WERI-Rb-1 (cell line): ENCODE measurements around the gene ATP6AP2.
"Not testable (repeated sequence)": the region's sequence is repeated elsewhere in the genome, so short reads cannot be mapped to it uniquely, and the experiment has no call there.

Experiments used
- DNase-seq: peaks from one replicate; pipeline ENCODE4 v3.0.0-alpha.2; 2020
- H3K27ac ChIP-seq: fragments of 250-450 bp; sonication (Bioruptor Pico); 2 replicates; pipeline ENCODE4 v1.5.1; 2020; ENCODE audit warnings: mild to moderate bottlenecking, moderate library complexity
- H3K27me3 ChIP-seq: fragments of 250-450 bp; sonication (Bioruptor Pico); 2 replicates; pipeline ENCODE4 v1.5.1; 2021; ENCODE audit warnings: mild to moderate bottlenecking, low read depth, moderate library complexity; ENCODE audit not compliant: insufficient read depth, severe bottlenecking
- H3K36me3 ChIP-seq: fragments of 250-450 bp; sonication (Bioruptor Pico); 2 replicates; pipeline ENCODE4 v1.5.1; 2020; ENCODE audit warnings: mild to moderate bottlenecking, moderate library complexity
- H3K4me3 ChIP-seq: 2 replicates; pipeline ENCODE4 v1.5.1; 2011; ENCODE audit warnings: low read depth, mild to moderate bottlenecking, control low read depth, low read length
- H3K9me3 ChIP-seq: fragments of 250-450 bp; sonication (Bioruptor Pico); 2 replicates; pipeline ENCODE4 v1.5.1; 2021; ENCODE audit warnings: mild to moderate bottlenecking, moderate library complexity; ENCODE audit not compliant: severe bottlenecking
- TF ChIP-seq, protein P1 (sequence below): IDR thresholded peaks from 2 replicates; pipeline ENCODE4 v1.5.1; 2011; ENCODE audit warnings: low read depth, mild to moderate bottlenecking, control low read depth, inconsistent platforms, low read length

Gene ATP6AP2

DNA sequence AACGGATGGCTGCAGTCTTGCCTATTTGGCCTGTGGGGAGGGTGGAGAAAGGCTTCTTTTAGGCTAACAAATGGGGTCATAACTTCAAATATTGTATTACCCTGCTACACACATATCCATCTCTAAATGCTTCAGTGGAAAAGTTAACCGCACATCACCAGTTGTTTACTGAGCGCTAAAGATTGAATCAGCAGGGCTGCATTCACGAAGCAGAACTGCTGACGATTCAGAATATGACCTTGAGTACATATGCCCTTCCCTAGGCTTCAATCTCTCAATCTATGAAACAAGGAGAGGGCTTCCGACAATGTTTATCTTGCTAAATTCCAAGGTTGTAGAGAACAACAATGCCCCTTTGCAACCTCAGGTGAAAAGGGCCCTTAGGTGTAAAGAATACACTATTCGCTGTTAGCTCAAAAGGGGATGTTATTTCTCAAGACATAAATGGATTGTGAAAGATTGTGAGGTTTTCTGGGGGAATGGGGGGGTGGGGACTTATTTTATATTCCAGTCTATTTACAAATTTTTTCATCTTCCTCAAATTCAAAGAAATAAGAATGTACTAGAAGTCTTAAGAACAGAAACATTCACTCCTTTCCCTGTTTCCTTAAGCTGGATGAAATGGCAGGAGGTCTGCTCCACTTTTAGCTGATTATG is 2.6 kb upstream of the ATP6AP2 start:
- TF ChIP-seq, protein P1, sequence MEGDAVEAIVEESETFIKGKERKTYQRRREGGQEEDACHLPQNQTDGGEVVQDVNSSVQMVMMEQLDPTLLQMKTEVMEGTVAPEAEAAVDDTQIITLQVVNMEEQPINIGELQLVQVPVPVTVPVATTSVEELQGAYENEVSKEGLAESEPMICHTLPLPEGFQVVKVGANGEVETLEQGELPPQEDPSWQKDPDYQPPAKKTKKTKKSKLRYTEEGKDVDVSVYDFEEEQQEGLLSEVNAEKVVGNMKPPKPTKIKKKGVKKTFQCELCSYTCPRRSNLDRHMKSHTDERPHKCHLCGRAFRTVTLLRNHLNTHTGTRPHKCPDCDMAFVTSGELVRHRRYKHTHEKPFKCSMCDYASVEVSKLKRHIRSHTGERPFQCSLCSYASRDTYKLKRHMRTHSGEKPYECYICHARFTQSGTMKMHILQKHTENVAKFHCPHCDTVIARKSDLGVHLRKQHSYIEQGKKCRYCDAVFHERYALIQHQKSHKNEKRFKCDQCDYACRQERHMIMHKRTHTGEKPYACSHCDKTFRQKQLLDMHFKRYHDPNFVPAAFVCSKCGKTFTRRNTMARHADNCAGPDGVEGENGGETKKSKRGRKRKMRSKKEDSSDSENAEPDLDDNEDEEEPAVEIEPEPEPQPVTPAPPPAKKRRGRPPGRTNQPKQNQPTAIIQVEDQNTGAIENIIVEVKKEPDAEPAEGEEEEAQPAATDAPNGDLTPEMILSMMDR = no peak
- no peak overlapping the region for H3K27ac ChIP-seq
- DNase-seq = no peak

DNA sequence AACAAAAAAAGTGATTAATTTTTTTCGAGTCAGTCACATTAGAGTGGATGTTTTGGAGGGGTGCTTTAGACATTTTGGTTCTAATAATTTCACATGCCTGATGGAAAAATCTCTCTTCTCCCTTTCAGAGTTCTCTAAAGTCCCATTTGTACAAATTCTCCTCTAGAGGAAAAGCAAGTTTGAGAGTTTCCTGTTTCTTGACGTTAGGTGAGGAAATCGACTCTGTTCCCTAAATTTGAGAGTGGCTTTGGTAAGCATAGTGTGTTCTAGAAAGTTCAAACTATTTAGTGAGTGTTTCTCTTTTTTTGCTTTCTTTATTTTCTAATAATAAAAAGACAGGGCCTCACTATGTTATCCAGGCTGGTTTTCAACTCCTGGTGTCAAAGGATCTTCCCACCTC is 1.6 kb upstream of the ATP6AP2 start:
- no peaks in the 10 kb centered on the region for H3K9me3 ChIP-seq
- no peak overlapping the region for H3K27ac ChIP-seq
- TF ChIP-seq, protein P1 = no peak
- no peak overlapping the region for H3K4me3 ChIP-seq
- no peak for DNase-seq
- no peaks in the 10 kb centered on the region for H3K36me3 ChIP-seq
- H3K27me3 ChIP-seq = no peaks in the 10 kb centered on the region

More for the DNA sequence above, 2.6 kb upstream of the ATP6AP2 start:
- H3K27me3 ChIP-seq = no peaks in the 10 kb centered on the region
- no peak overlapping the region for H3K4me3 ChIP-seq
- no peaks in the 10 kb centered on the region for H3K9me3 ChIP-seq
- no peaks in the 10 kb centered on the region for H3K36me3 ChIP-seq

DNA sequence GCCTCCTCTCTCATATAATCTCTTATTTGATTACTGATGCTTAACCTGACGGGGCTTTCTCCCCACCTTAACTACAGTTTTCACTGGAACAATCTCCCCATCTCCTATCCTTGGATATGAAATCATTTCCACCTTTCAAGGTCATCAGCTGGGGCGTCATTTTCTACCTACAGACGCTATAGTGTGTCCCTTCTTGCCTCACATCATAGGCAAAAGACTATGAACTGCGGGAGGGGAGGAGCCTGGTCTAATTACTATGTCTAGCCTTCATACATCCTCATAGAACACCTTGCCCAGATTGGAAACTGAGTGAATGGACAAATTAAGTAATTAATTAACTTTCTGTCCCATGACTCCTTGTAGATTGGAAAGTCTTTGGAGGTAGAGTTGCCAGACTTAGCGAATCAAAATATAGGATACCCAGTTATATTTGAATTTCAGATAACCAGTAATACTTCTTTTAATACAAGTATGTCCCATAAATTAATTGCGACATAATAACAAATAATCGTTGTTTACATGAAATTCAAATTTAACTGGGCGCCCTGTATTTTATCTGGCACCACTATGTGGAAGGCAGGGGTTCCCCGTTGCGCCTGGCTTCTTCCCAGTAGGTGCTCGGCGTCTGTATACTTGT is 752 bp upstream of the ATP6AP2 start:
- Histone ChIP-seq H3K27ac (peak overlapping the region; percentile 74), H3K4me3 (peak overlapping the region; percentile 95), H3K27me3 (no peaks in the 10 kb centered on the region), H3K9me3 (no peaks in the 10 kb centered on the region), H3K36me3 (no peaks in the 10 kb centered on the region)
- DNase-seq = no peak
- TF ChIP-seq, protein P1 = no peak

DNA sequence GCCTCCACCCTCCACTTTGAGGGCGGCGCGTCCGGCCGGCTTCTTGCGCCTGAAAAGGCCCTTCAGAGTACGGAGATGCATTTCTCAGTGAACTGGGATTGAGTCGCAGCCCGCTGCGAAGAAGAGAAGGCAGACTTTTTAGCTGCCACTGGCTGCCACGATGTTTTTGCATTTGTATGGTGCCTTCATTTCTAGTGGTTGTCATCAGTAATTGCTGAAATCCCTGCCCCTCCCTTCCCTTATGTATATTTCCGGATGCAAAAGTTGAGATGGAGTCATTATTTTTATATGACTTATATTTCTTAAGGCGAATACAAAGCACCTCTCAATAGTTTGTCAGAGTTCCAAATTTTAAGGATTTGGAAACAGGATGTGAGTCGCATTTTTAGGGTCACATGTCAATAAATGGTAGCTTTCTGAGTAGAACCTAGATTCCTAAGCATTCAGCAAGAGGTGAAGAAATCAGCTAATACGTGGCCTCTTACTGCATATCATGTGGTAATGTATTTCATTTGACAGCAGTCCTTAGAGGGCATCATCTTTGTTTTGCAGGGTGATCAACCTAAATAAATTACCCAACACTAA is 658 bp downstream of the ATP6AP2 start:
- Histone ChIP-seq H3K27me3 (no peaks in the 10 kb centered on the region), H3K9me3 (no peaks in the 10 kb centered on the region), H3K4me3 (peak overlapping the region; percentile 95), H3K36me3 (no peaks in the 10 kb centered on the region), H3K27ac (peak overlapping the region; percentile 67)
- TF ChIP-seq, protein P1 = no peak
- no peak for DNase-seq

DNA sequence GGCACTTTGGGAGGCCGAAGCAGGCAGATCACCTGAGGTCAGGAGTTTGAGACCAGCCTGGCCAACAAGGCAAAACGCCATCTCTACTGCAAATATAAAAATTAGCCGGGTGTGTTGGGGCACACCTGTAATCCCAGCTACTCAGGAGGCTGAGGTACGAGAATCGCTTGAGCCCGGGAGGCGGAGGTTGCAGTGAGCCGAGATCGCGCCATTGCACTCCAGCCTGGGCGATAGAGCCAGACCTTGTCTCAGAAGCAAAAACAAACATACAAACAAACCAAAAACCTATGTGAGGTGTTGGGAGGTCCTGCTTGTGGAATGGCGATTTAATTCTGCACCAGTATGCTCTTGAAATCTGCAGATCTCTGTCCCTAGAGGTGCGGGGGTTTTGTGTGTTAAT is 1.4 kb downstream of the ATP6AP2 start:
- DNase-seq, H3K27me3 ChIP-seq, H3K9me3 ChIP-seq, H3K4me3 ChIP-seq, H3K36me3 ChIP-seq, H3K27ac ChIP-seq: not testable (repeated sequence)

DNA sequence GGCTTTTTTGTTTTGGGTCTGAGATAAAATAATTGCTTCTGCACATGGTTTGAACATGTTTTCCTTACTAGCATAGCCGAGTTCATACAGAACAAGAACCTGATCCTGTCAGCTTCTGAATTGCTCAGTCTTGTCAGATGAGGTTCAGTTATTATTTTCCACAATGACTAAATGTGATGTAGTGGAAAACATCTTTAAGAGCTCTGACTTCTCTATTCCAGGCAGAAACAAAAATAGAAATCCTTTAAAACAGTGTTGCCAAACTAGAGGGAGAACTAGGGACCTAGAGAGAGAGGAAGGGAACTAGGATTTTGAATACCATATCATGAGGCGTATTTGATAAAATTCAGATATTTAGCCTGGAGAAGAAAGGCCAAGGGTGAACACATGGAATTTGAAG is 2.0 kb downstream of the ATP6AP2 start:
- H3K27ac ChIP-seq = no peak overlapping the region
- H3K9me3 ChIP-seq = no peaks in the 10 kb centered on the region
- no peaks in the 10 kb centered on the region for H3K27me3 ChIP-seq
- TF ChIP-seq, protein P1 = no peak
- no peak overlapping the region for H3K4me3 ChIP-seq
- no peak for DNase-seq
- H3K36me3 ChIP-seq = no peaks in the 10 kb centered on the region

DNA sequence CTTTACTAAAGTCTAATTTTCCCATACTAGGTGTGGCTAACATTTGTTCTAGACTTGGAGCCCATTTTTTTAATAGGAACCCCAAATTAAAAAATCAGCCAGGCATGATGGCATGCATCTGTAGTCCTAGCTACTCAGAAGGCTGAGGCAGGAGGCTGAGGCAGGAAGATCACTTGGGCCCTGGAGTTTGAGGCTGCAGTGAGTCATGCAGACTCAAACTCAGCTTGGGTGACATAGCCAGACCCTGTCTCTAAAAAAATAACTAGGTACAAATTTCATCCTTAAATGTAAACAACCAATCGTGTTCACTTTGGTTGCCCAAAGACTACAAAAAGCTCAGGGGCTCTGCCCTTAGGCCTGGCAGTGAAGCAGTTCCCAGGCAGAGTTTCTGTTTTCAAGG is 6.9 kb downstream of the ATP6AP2 start:
- H3K27me3 ChIP-seq, H3K4me3 ChIP-seq, H3K27ac ChIP-seq, H3K9me3 ChIP-seq, DNase-seq: not testable (repeated sequence)
- H3K36me3 ChIP-seq = peaks cover 18% of the 10 kb centered on the region

DNA sequence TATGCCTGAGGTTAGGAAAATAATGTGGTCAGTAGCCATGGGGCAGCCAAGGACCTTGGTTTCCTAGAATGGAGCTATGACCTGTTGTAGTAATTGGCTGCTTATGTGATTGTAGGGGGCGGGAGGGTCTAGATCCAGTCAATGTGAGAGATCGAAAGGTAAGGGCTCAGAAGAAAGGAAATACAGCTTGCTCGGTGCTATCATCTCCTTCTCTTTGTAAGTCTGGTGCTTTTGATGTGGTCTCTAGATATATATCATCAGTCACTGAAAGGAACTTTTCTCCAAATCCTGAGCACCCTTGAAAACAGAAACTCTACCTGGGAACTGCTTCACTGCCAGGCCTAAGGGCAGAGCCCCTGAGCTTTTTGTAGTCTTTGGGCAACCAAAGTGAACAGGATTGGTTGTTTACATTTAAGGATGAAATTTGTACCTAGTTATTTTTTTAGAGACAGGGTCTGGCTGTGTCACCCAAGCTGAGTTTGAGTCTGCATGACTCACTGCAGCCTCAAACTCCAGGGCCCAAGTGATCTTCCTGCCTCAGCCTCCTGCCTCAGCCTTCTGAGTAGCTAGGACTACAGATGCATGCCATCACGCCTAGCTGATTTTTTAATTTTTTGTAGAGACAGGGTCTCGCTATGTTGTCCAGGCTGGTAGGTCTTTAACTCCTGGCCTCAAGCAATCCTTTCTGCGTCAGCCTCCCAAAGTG is 9.0 kb downstream of the ATP6AP2 start:
- H3K4me3 ChIP-seq, H3K9me3 ChIP-seq, DNase-seq, H3K27me3 ChIP-seq, H3K27ac ChIP-seq: not testable (repeated sequence)
- H3K36me3 ChIP-seq = peaks cover 27% of the 10 kb centered on the region
